Activated CD8-positive, alpha-beta memory T cell treated with anti-CD3 and anti-CD28 coated beads for 24 hours (primary cell): ENCODE measurements around the gene GAGE12E.
"Not testable (repeated sequence)": the region's sequence is repeated elsewhere in the genome, so short reads cannot be mapped to it uniquely, and the experiment has no call there.

Experiments used
- DNase-seq: peaks from one replicate; pipeline ENCODE4 v3.0.0-alpha.2; 2020

The GAGE12E gene

DNA sequence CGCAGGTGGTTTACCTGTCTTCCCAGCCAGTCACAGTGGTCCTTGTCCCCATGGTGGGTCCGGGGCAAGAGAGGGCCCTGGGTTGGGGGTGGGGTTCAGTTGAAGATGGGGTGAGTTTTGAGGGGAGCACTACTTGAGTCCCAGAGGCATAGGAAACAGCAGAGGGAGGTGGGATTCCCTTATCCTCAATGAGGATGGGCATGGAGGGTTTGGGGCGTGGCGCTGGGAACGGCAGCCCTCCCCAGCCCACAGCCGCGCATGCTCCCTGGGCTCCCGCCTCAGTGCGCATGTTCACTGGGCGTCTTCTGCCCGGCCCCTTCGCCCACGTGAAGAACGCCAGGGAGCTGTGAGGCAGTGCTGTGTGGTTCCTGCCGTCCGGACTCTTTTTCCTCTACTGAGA lies at the start of gene GAGE12E:
GAGE12E (plus strand) TSS at position 301 of the 400 bp plus-strand sequence. CDS start 1,155 bp downstream, outside the sequence.
- not testable (repeated sequence) for DNase-seq

- not testable (repeated sequence) for DNase-seq
Observed at GRCh38 chrX:49531877-49532276, 19.2 kb upstream of the GAGE12E start, which contains the start of gene GAGE12C. GAGE12C (plus strand) TSS chrX:49532177; CDS start chrX:49533332, 1,155 bp downstream.

DNA sequence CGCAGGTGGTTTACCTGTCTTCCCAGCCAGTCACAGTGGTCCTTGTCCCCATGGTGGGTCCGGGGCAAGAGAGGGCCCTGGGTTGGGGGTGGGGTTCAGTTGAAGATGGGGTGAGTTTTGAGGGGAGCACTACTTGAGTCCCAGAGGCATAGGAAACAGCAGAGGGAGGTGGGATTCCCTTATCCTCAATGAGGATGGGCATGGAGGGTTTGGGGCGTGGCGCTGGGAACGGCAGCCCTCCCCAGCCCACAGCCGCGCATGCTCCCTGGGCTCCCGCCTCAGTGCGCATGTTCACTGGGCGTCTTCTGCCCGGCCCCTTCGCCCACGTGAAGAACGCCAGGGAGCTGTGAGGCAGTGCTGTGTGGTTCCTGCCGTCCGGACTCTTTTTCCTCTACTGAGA lies 9.7 kb upstream of the GAGE12E start, which contains the start of gene GAGE12D:
GAGE12D (plus strand) TSS at position 301 of the 400 bp plus-strand sequence. CDS start 1,155 bp downstream, outside the sequence.
- DNase-seq, result not testable (repeated sequence)

DNA sequence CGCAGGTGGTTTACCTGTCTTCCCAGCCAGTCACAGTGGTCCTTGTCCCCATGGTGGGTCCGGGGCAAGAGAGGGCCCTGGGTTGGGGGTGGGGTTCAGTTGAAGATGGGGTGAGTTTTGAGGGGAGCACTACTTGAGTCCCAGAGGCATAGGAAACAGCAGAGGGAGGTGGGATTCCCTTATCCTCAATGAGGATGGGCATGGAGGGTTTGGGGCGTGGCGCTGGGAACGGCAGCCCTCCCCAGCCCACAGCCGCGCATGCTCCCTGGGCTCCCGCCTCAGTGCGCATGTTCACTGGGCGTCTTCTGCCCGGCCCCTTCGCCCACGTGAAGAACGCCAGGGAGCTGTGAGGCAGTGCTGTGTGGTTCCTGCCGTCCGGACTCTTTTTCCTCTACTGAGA lies 9.5 kb downstream of the GAGE12E start, which contains the start of gene GAGE12F:
GAGE12F (plus strand) TSS at position 301 of the 400 bp plus-strand sequence. CDS start 1,155 bp downstream, outside the sequence.
- not testable (repeated sequence) for DNase-seq

DNA sequence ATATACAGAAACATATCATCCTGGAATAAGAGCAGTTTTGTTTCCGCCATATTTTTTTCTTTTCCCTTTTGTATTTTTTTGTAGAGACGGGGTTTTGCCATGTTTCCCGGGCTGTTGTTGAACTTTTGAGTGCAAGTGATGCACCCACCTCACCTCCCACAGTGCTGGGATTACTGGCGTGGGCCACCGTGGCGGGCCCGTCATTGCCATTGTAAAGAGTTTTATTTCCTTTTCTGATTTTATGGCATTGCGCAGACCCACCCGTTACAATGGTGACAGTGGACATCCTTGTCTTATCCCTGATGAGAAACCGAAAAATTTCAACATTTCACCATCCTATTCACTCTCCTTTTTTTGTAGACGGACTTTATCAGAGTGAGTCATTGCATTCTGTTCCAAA lies 17.6 kb downstream of the GAGE12E start:
- peak; percentile 37 for DNase-seq

- not testable (repeated sequence) for DNase-seq
Observed at GRCh38 chrX:49569152-49569551, 18.1 kb downstream of the GAGE12E start.

- DNase-seq, result not testable (repeated sequence)
Observed at GRCh38 chrX:49570100-49570499, 19.0 kb downstream of the GAGE12E start, which contains the start of gene GAGE12G. GAGE12G (plus strand) TSS chrX:49570400; CDS start chrX:49571555, 1,155 bp downstream.

DNA sequence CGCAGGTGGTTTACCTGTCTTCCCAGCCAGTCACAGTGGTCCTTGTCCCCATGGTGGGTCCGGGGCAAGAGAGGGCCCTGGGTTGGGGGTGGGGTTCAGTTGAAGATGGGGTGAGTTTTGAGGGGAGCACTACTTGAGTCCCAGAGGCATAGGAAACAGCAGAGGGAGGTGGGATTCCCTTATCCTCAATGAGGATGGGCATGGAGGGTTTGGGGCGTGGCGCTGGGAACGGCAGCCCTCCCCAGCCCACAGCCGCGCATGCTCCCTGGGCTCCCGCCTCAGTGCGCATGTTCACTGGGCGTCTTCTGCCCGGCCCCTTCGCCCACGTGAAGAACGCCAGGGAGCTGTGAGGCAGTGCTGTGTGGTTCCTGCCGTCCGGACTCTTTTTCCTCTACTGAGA lies 28.6 kb downstream of the GAGE12E start, which contains the start of gene GAGE12H:
GAGE12H (plus strand) TSS at position 301 of the 400 bp plus-strand sequence. CDS start 1,155 bp downstream, outside the sequence.
- DNase-seq, result not testable (repeated sequence)

GRCh38 chrX:49589196-49589595 lies 38.1 kb downstream of the GAGE12E start, which contains the start of gene GAGE2A:
GAGE2A (plus strand) TSS chrX:49589496; CDS start chrX:49590651, 1,155 bp downstream.
- DNase-seq, result not testable (repeated sequence)

GRCh38 chrX:49589769-49590478 lies 38.8 kb downstream of the GAGE12E start:
- not testable (repeated sequence) for DNase-seq

DNA sequence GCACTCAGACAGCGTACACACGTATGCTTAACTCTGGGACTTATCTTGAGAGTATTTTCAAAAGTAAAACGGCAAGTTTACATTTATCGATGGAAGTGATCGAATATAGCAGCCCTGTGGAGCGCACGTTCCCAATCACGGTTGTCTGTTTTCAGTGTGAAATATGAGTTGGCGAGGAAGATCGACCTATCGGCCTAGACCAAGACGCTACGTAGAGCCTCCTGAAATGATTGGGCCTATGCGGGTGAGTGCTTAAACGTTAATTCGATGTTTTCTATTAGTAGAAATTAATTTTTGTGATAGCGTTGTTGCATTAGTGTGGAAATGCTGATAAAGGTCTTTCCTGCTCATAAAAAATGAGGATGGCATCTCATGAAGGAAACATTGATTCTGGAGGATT lies 39.4 kb downstream of the GAGE12E start:
- peak; percentile 56 for DNase-seq

DNA sequence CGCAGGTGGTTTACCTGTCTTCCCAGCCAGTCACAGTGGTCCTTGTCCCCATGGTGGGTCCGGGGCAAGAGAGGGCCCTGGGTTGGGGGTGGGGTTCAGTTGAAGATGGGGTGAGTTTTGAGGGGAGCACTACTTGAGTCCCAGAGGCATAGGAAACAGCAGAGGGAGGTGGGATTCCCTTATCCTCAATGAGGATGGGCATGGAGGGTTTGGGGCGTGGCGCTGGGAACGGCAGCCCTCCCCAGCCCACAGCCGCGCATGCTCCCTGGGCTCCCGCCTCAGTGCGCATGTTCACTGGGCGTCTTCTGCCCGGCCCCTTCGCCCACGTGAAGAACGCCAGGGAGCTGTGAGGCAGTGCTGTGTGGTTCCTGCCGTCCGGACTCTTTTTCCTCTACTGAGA lies 47.6 kb downstream of the GAGE12E start, which contains the start of gene GAGE1:
GAGE1 (plus strand) TSS at position 301 of the 400 bp plus-strand sequence. CDS start 1,155 bp downstream, outside the sequence.
- not testable (repeated sequence) for DNase-seq
